Transverse colon (tissue), 4 donors: ENCODE data around the gene MED12L. TPM values are rescaled to one million over a fixed set of nuclear protein-coding genes. Genes with fewer than 3 reads are reported as not detected.

Experiments
- DNase-seq: peaks from one replicate; pipeline ENCODE4 v3.0.0-alpha.2; 2019
- H3K27ac ChIP-seq, 4 donors: fragments of 200-600 bp; sonication (generic); 2 replicates each; pipeline ENCODE4 v1.5.1; 2016 to 2018; ENCODE audit warnings: inconsistent platforms in 4 of 4
- H3K27me3 ChIP-seq: fragments of 200-600 bp; sonication (generic); 2 replicates; pipeline ENCODE4 v1.5.1; 2017; ENCODE audit warnings: inconsistent platforms
- H3K36me3 ChIP-seq, 4 donors: fragments of 200-600 bp; sonication (generic); 2 replicates each; pipeline ENCODE4 v1.5.1; 2017 to 2019; ENCODE audit warnings: inconsistent platforms in 4 of 4
- H3K4me1 ChIP-seq, 4 donors: fragments of 200-600 bp; sonication (generic); 2 replicates each; pipeline ENCODE4 v1.5.1; 2017 to 2020; ENCODE audit warnings: inconsistent platforms in 4 of 4
- H3K4me3 ChIP-seq, 4 donors: fragments of 200-600 bp; sonication (generic); 1 replicate in 1 of 4; 2 replicates in 3 of 4; pipeline versions ENCODE4 v1.5.1 to v1.6.1; 2017 to 2019; ENCODE audit warnings: inconsistent platforms in 4 of 4
- H3K9me3 ChIP-seq, 2 donors: fragments of 200-600 bp; sonication (generic); 2 replicates each; pipeline ENCODE4 v1.5.1; 2017 to 2019; ENCODE audit warnings: inconsistent platforms in 2 of 2
- EP300 ChIP-seq: sonication (generic); formaldehyde crosslinking; IDR thresholded peaks from one replicate; pipeline ENCODE4 v1.6.1; 2017; ENCODE audit warnings: antibody characterized with exemption, low read depth
- POLR2A ChIP-seq: fragments of 450-650 bp; IDR thresholded peaks from one replicate; pipeline ENCODE4 v1.6.1; 2016; ENCODE audit warnings: antibody characterized with exemption, mild to moderate bottlenecking, moderate library complexity
- POLR2AphosphoS5 ChIP-seq, 3 donors: sonication (generic); formaldehyde crosslinking; IDR thresholded peaks; one replicate each; pipeline ENCODE4 v1.6.1; 2016; ENCODE audit warnings: antibody characterized with exemption in 3 of 3
- WGBS, 2 donors: methylation state at CpG; one replicate each; pipeline ENCODE4 v1.1.5; 2018; ENCODE audit warnings: low coverage in 1 of 2; 5-methylcytosine and 5-hydroxymethylcytosine counted together
- in situ Hi-C, 4 donors: fragments of 200-750 bp; cut with MboI; loops; one replicate each; pipeline versions ENCODE4 v1.15.0 to v1.15.1; 2017; ENCODE audit warnings: low sequenced_read_pairs in 3 of 4, low pct_ligation_motif_present in 1 of 4, low pct_unique_long_range_greater_than_20kb in 1 of 4
- intact Hi-C: fragments of 100-400 bp; cut with DNase I; formaldehyde crosslinking; loops from one replicate; pipeline ENCODE4 v1.15.1; 2023; ENCODE audit warnings: low total_unique reads
- total RNA-seq, 4 donors: library from RNA; depleted of rRNA; stranded (reverse); fragments of >200 nt; gene quantifications; one replicate each; pipeline ENCODE4 v1.1.0, GENCODE V29; 2016
- TF ChIP-seq, protein P1 (sequence below), 5 experiments: fragments of 200-600 bp in 3 of 5; fragments of 450-650 bp in 2 of 5; sonication (generic) in 3 of 5; IDR thresholded peaks; 1 replicate in 2 of 5; 2 replicates in 3 of 5; pipeline ENCODE4 v1.5.1; 2016 to 2017; ENCODE audit warnings: antibody characterized with exemption in 5 of 5, inconsistent platforms in 3 of 5, mild to moderate bottlenecking in 2 of 5, moderate library complexity in 1 of 5

The MED12L gene
- total RNA-seq, 4 donors from 2014 or later: under 0.01 to 8.6 (median 0.64) TPM

DNA sequence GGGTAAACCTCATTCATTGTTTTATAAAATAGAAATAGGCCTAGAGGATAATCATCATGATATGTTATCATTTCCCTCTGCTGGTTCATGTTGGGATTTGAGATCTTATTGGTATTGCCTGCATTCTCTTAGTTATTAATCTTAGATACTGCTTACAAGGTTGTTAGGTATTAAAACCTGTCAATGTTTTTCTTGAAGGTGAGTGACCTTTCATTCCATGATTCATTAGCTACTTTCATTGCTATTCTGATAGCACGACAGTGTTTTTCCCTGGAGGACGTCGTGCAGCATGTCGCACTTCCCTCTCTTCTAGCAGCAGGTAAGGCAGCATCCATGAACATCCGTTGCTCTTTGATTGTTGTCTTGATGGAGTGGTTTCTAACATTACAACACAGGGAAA is 282.0 kb downstream of the MED12L start:
- 56 to 80% methylated on average over 5 of the region's 5 CpGs for WGBS, 2 donors
- in situ Hi-C loops (no loop called here), intact Hi-C loops (no loop called here)
- no peak for TF ChIP-seq EP300
- TF ChIP-seq POLR2A: no peak
- TF ChIP-seq, protein P1, sequence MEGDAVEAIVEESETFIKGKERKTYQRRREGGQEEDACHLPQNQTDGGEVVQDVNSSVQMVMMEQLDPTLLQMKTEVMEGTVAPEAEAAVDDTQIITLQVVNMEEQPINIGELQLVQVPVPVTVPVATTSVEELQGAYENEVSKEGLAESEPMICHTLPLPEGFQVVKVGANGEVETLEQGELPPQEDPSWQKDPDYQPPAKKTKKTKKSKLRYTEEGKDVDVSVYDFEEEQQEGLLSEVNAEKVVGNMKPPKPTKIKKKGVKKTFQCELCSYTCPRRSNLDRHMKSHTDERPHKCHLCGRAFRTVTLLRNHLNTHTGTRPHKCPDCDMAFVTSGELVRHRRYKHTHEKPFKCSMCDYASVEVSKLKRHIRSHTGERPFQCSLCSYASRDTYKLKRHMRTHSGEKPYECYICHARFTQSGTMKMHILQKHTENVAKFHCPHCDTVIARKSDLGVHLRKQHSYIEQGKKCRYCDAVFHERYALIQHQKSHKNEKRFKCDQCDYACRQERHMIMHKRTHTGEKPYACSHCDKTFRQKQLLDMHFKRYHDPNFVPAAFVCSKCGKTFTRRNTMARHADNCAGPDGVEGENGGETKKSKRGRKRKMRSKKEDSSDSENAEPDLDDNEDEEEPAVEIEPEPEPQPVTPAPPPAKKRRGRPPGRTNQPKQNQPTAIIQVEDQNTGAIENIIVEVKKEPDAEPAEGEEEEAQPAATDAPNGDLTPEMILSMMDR (IDR thresholded peaks at IDR 0.05): no peak
- Histone ChIP-seq H3K4me1 (no peaks in the 10 kb centered on the region), H3K36me3 (no peaks in the 10 kb centered on the region), H3K9me3 (no peaks in the 10 kb centered on the region), H3K27ac (no peak overlapping the region), H3K27me3 (no peaks in the 10 kb centered on the region), H3K4me3 (no peak overlapping the region)
- DNase-seq: no peak

DNA sequence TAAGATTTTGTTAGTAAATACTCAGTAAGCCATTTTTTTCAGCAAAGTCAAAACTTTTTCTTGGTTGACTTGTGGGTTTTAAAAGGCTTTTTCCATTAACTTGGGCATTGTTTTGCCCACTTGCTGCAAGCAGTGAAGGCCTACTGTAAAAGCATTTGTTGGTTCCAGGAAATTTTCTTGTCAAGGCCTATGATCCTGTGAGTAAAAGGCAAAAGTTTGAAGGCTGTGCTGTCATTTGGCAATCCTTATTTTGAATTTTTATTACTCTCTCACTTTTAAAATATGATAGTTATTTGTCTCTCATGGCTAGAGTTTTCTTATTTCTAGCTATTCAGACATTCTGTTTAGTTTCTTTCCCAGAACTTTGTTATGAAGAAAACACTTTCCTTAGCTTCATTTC is 286.1 kb downstream of the MED12L start:
- no peaks in the 10 kb centered on the region for H3K27me3 ChIP-seq
- intact Hi-C loops (no loop called here), in situ Hi-C loops (no loop called here)
- no peaks in the 10 kb centered on the region for H3K4me1 ChIP-seq
- DNase-seq: no peak
- H3K4me3 ChIP-seq: no peak overlapping the region
- no peaks in the 10 kb centered on the region for H3K36me3 ChIP-seq
- no peaks in the 10 kb centered on the region for H3K9me3 ChIP-seq
- no peak overlapping the region for H3K27ac ChIP-seq
- TF ChIP-seq, protein P1 (IDR thresholded peaks at IDR 0.05): no peak
- TF ChIP-seq POLR2A (no peak), EP300 (no peak), POLR2AphosphoS5 (IDR thresholded peaks at IDR 0.05) (no peak)

DNA sequence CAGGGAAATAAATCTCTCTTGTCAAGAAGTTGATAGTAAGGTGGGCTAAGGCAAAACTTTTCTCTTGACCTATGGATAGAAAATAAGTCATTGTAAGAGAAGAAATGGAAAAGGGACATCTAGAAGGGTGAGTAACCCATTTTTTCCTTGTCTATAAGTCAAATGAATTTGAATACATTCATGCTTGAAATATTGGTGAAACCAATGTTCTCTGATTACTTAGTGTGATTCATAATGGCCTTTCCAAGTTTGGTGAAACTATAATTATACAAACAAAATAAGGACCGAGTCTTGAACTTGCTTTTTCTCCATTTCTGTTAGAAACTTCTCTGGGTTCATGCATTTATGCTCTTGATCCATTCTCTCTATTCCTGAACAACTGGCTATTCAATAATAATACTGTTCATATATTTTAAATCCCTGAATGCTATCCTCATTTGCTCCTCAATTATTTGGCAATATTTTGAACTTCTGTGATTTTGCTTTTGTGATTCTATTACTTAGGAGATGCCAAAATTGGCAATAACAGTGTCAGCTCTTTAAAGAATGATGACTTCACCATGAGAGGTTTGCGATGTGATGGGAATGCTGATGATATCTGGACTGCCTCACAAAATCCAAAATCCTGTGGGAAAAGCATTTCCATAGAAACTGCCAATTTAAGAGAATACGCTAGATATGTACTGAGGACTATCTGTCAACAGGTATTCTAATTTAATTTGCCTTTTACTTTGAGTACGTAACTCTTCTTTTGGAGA is 286.8 kb downstream of the MED12L start:
- Histone ChIP-seq H3K27me3 (no peaks in the 10 kb centered on the region), H3K27ac (no peak overlapping the region), H3K36me3 (no peaks in the 10 kb centered on the region), H3K4me3 (no peak overlapping the region), H3K4me1 (no peaks in the 10 kb centered on the region), H3K9me3 (no peaks in the 10 kb centered on the region)
- intact Hi-C loops: no loop called here
- DNase-seq: no peak
- TF ChIP-seq, protein P1 (IDR thresholded peaks at IDR 0.05): no peak
- TF ChIP-seq POLR2AphosphoS5 (IDR thresholded peaks at IDR 0.05) (no peak), POLR2A (no peak), EP300 (no peak)
- in situ Hi-C loops: no loop called here
- 69 to 91% methylated on average over 4 of the region's 4 CpGs for WGBS, 2 donors

DNA sequence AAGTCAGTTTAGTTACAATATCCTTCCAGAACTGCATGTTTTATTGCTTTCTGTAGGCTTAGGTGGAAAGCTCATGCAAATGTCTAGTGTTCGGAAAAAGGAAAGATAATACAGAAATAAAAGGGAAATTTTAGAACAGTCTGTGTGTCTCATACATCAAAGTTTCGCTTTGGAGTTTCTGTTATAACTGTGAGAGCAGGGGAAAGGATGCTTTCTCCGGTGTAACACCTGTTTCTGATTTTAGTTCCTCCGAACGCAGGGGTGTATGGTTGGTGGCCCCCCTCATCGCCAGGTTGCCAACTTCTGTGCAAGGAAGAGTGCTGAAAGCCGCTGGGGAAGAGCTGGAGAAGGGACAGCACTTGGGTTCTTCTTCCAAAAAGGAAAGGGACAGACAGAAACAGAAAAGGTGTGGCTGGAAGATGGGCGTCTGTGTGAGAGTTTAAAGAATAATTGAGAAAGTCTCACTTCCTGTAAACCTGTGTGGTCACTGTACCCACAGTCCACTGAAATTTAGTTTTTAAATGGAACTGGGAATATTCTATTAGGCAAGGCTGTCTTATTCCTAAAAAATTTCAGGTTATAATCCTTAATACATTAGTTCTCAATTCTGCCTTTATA is 292.4 kb downstream of the MED12L start:
- Histone ChIP-seq H3K36me3 (no peaks in the 10 kb centered on the region), H3K4me3 (no peak overlapping the region), H3K4me1 (peaks cover 0 to 10% (median 3%) of the 10 kb centered on the region in 4 donors), H3K27me3 (no peaks in the 10 kb centered on the region), H3K27ac (no peak overlapping the region), H3K9me3 (no peaks in the 10 kb centered on the region)
- DNase-seq: no peak
- WGBS, 2 donors: 63 to 76% methylated on average over 8 of the region's 8 CpGs
- in situ Hi-C loops (no loop called here), intact Hi-C loops (no loop called here)
- TF ChIP-seq, protein P1 (IDR thresholded peaks at IDR 0.05): no peak
- TF ChIP-seq POLR2AphosphoS5 (IDR thresholded peaks at IDR 0.05): no peak
- TF ChIP-seq EP300: no peak
- TF ChIP-seq POLR2A: no peak
